GM12891 (cell line): Measurements from ENCODE around the gene DHTKD1.

ENCODE experiments used
- DNase-seq: peaks from one replicate; pipeline ENCODE4 v3.0.0; 2011; ENCODE audit warnings: low spot score; ENCODE audit not compliant: insufficient read length
- FAIRE-seq: peaks from 2 replicates; lab custom pipeline; 2011; peaks lifted over from hg19 to GRCh38; lab: Jason Lieb, UNC
- PAX5 ChIP-seq: IDR thresholded peaks from 2 replicates; pipeline ENCODE4 v1.6.1; 2011; ENCODE audit warnings: low read length, moderate library complexity, mild to moderate bottlenecking; ENCODE audit not compliant: insufficient read depth, severe bottlenecking
- POLR2A ChIP-seq: IDR thresholded peaks from 2 replicates; pipeline ENCODE4 v1.6.1; 2011; ENCODE audit warnings: low read depth, low read length, control low read depth
- POLR2AphosphoS5 ChIP-seq: IDR thresholded peaks from 2 replicates; pipeline ENCODE4 v1.6.1; 2011; ENCODE audit warnings: low read depth, low read length, control low read depth
- POU2F2 ChIP-seq: IDR thresholded peaks from 2 replicates; pipeline ENCODE4 v1.6.1; 2011; ENCODE audit warnings: low read depth, mild to moderate bottlenecking, control low read depth, low read length, moderate library complexity
- SPI1 ChIP-seq: IDR thresholded peaks from 2 replicates; pipeline ENCODE4 v1.6.1; 2011; ENCODE audit warnings: low read depth, low read length, control low read depth
- TAF1 ChIP-seq: IDR thresholded peaks from 2 replicates; pipeline ENCODE4 v1.6.1; 2011; ENCODE audit warnings: low read depth, low read length, control low read depth

The DHTKD1 gene

GRCh38 chr10:12041766-12042408 is 26.9 kb upstream of the DHTKD1 start:
- FAIRE-seq: peak; percentile 86
- peak; percentile 29; the same call in 1 of the 2 replicates for TF ChIP-seq TAF1
- TF ChIP-seq SPI1: 0 out of 2 replicates have a peak, but pooled peaks have one; percentile 20
- peak; percentile 57; the same call in 1 of the 2 replicates for TF ChIP-seq POU2F2
- peak; percentile 82 for TF ChIP-seq POLR2AphosphoS5
- no peak for TF ChIP-seq PAX5
- TF ChIP-seq POLR2A: peak; percentile 88
- no peak for DNase-seq

DNA sequence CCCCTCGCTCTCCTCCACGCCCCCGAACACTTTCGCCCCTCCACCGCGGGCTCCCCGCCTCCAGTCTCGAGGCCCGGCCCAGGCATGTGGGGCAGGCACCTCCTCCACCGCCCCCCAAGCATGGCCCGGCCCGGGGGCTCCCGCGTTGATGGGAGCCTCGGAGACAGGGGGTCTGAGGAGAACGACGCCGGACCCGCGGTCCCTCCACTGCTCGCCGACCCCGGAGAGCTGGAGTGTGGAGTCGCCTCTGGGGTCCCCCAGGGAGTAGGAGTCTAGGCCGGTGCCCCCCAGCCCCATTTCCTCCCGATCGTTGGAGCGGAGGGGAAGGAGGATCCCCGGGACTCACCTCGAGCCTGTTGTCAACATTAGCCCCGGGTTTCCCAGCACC is 26.4 kb upstream of the DHTKD1 start:
- FAIRE-seq (no peak), DNase-seq (peak; percentile 30)
- TF ChIP-seq POU2F2 (no peak), TAF1 (peak; percentile 74)

DNA sequence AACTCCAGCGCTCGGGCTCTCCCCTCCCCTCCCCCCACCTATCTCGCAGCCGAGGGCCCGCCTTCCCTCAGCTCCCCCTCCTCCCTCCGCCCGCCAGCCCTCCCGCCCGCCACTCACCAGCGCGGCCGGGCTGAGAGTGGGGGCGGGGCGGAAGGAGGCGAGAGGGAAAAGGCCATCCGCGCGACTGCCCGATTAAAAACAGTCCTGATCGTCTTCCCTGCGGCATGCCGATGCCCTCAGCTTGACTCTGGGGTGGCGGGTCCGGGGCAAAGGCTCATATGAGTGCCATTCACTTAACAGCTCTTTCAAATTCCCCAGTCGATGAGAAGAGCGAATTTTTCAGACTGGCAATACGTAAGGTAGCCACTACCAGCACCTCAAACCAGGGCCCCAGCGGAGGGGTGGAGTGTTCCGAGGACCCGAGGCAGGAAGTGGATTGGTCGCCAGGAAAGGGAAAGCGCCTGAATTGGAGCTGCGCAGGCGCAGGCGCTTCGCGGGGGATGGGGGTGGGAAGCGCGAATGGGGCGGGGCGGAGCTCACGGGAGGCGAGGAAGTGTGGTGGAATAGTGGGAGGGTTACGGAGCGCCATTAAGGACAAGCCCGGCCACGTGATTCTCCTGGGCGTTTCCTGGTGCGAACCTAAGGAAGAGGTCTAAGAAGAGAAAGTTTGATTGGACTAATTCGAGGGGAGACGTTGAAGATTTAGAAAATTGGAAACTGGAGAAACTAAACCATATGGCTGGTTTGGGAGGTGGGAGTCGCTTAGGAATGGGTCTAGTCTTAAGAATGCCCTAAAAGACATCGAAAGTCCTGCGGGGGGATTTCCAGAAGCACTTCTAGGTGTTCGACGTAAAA is 25.7 kb upstream of the DHTKD1 start, which contains the start of gene UPF2:
TSS of gene UPF2 (minus strand) at position 13 of the 855 bp plus-strand sequence. CDS start 7,386 bp downstream, outside the sequence.
- FAIRE-seq: peak; percentile 98
- DNase-seq: peak; percentile 89

DNA sequence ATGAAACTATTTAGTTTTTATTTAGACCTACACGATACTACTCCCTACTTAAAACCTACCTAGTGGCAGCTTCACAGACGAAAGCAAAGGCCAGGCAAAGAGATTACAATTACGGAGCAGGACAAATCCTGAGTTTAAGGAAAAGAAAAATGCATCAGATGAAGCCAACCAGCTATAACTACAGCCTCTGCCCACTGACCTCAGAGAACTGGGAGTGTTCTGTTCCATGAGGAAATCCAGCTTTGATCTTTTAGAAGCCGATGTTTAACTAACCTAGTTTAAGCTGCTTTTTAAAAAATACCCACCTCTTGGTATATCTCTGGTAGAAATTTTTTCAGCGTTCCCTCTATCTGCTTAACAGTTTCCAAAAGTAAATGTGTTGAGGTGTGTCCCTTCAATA is 23.2 kb upstream of the DHTKD1 start:
- no peak for FAIRE-seq
- no peak for DNase-seq
- TF ChIP-seq POU2F2 (no peak), PAX5 (no peak), POLR2AphosphoS5 (no peak), POLR2A (no peak), TAF1 (no peak), SPI1 (no peak)

More for the DNA sequence above, 25.7 kb upstream of the DHTKD1 start, which contains the start of gene UPF2:
- TF ChIP-seq TAF1: no peak
- peak; percentile 69 for TF ChIP-seq SPI1
- TF ChIP-seq POU2F2: no peak
- TF ChIP-seq POLR2AphosphoS5: 0 out of 2 replicates have a peak, but pooled peaks have one; percentile 2

DNA sequence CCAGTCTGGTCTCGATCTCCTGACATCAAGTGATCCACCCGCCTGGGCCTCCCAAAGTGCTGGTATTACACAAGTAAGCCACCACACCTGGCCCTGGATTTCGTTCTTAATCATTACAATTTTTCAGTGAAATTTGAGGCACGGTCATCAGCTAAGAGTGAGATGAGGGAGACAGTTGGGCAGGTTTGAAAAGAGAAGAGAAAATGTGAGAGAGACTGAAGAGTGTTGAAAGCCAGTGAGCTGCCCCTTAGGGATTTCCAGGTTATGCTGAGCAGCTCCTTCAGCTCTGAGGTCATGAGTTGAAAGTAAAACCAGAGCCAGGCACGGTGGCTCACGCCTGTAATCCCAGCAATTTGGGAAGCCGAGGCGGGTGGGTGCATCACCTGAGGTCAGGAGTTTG is 20.2 kb upstream of the DHTKD1 start:
- no peak for DNase-seq
- TF ChIP-seq POLR2A (no peak), PAX5 (no peak), SPI1 (no peak), POLR2AphosphoS5 (no peak), POU2F2 (no peak), TAF1 (no peak)
- peak; percentile 54 for FAIRE-seq

DNA sequence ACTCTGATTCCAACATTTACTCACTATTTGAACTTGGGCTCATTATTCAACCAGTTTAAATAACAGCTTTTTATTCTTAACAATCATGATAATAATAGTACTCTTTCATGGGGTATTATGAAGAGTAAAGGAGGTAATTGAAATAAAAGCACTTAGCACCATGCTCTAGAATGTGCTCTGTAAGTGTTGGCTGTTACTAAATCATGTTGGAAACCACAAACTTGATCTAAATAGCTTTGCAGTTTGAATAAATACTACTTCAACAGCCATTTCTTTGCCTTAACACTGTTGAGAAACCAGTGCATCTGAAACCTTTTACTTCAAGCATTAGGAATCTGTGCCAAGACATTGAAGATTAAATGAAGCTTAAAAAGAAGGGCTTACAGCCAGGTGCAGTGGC is 18.2 kb upstream of the DHTKD1 start:
- FAIRE-seq (no peak), DNase-seq (no peak)
- TF ChIP-seq POLR2AphosphoS5: no peak
- no peak for TF ChIP-seq PAX5
- TF ChIP-seq POU2F2: no peak
- no peak for TF ChIP-seq POLR2A
- no peak for TF ChIP-seq SPI1
- no peak for TF ChIP-seq TAF1

DNA sequence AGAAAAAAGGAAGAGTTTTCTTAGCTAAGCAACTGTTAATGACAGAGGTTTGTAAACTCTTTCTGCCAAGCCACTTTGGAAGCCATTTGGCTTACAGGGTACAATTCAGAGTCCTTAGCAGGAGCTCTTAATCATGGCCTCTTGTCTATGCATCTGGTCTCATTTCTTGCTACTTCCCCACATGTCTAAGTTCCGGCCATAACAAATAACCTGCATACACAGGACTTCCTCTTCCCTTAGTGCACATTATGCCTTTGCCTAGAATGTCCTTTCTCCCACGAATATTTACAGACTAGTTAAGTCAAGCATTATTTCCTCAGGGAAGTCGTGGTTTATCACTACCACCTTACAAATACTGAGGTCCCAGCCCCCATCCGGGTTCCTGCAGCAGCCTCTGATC is 17.5 kb upstream of the DHTKD1 start:
- peak; percentile 80 for FAIRE-seq
- no peak for DNase-seq

DNA sequence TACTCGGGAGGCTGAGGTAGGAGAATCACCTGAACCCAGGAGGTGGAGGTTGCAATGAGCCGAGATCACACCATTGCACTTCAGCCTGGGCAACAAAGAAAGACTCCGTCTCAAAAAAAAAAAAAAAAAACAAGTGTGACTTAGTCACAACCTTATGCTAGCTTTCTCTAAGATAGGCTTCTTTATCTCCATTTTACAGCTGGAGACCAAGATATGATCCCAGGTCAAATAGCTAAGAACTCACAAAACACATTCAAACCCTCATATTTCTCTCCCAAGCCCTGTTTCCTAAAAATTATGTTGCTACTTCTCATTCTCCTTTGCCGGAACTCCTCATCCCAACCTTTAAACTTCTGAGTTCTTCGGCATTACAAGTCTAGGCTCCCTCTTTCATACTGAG is 13.0 kb upstream of the DHTKD1 start:
- no peak for TF ChIP-seq POLR2A
- no peak for TF ChIP-seq TAF1
- TF ChIP-seq POLR2AphosphoS5: no peak
- no peak for TF ChIP-seq SPI1
- TF ChIP-seq PAX5: no peak
- no peak for TF ChIP-seq POU2F2
- DNase-seq (no peak), FAIRE-seq (no peak)

More for the DNA sequence above, 17.5 kb upstream of the DHTKD1 start:
- TF ChIP-seq POU2F2 (no peak), POLR2A (no peak), SPI1 (peak; percentile 65)

- TF ChIP-seq PAX5: no peak
- no peak for TF ChIP-seq TAF1
- no peak for TF ChIP-seq POU2F2
- no peak for TF ChIP-seq POLR2A
- no peak for DNase-seq
- FAIRE-seq: no peak
Observed at GRCh38 chr10:12056748-12057147, 12.0 kb upstream of the DHTKD1 start.
